NT2/D1 (cell line): ENCODE data around the gene DAO.

Experiments
- YY1 ChIP-seq: IDR thresholded peaks from 2 replicates; pipeline ENCODE4 v1.6.1; 2011; ENCODE audit not compliant: insufficient read length, insufficient read depth
- ZNF274 ChIP-seq: IDR thresholded peaks from 2 replicates; pipeline ENCODE4 v1.6.1; 2011; ENCODE audit warnings: mild to moderate bottlenecking, low read depth, low read length

GRCh38 chr12:108860443-108860842 is 19.4 kb upstream of the DAO start:
- TF ChIP-seq ZNF274 = no peak
- TF ChIP-seq YY1 = no peak
